IPS-20b (cell line): ENCODE measurements around the gene DIPK2B.

Experiments
- H3K27ac ChIP-seq: one replicate; pipeline ENCODE4 v1.5.1; 2013; ENCODE audit warnings: low read length
- H3K27me3 ChIP-seq: 2 replicates; pipeline ENCODE4 v1.6.1; 2013; ENCODE audit warnings: mild to moderate bottlenecking, low read length, inconsistent platforms; ENCODE audit not compliant: insufficient read depth
- H3K36me3 ChIP-seq: 2 replicates; pipeline ENCODE4 v1.6.1; 2013; ENCODE audit warnings: low read depth, mild to moderate bottlenecking, inconsistent platforms, low read length, moderate library complexity; ENCODE audit not compliant: insufficient read depth
- H3K4me1 ChIP-seq: 2 replicates; pipeline ENCODE4 v1.6.1; 2013; ENCODE audit warnings: mild to moderate bottlenecking, control low read depth, inconsistent platforms, low read length, moderate library complexity; ENCODE audit not compliant: insufficient read depth
- H3K4me3 ChIP-seq: 2 replicates; pipeline ENCODE4 v1.5.1; 2013; ENCODE audit warnings: mild to moderate bottlenecking, low read length, inconsistent platforms
- H3K9ac ChIP-seq: 2 replicates; pipeline ENCODE4 v1.6.1; 2013; ENCODE audit warnings: low read depth, mild to moderate bottlenecking, inconsistent platforms, low read length, moderate library complexity
- H3K9me3 ChIP-seq: 2 replicates; pipeline ENCODE4 v1.6.1; 2013; ENCODE audit warnings: mild to moderate bottlenecking, low read depth, low read length, inconsistent platforms; ENCODE audit not compliant: insufficient read depth

DIPK2B gene

GRCh38 chrX:45196701-45197100 lies 4.0 kb downstream of the DIPK2B start:
- no peaks in the 10 kb centered on the region; the same call in 1 of the 2 replicates for H3K4me1 ChIP-seq
- H3K9me3 ChIP-seq: no peaks in the 10 kb centered on the region
- no peak overlapping the region for H3K9ac ChIP-seq
- H3K36me3 ChIP-seq: no peaks in the 10 kb centered on the region
- H3K27ac ChIP-seq: no peak overlapping the region
- no peaks in the 10 kb centered on the region for H3K27me3 ChIP-seq
- no peak overlapping the region for H3K4me3 ChIP-seq

- no peaks in the 10 kb centered on the region; the same call in 1 of the 2 replicates for H3K4me1 ChIP-seq
- H3K36me3 ChIP-seq: no peaks in the 10 kb centered on the region
- H3K27me3 ChIP-seq: no peaks in the 10 kb centered on the region
- H3K27ac ChIP-seq: no peak overlapping the region
- H3K9me3 ChIP-seq: no peaks in the 10 kb centered on the region
- H3K4me3 ChIP-seq: no peak overlapping the region
- no peak overlapping the region for H3K9ac ChIP-seq
Observed at GRCh38 chrX:45191820-45192409, 8.8 kb downstream of the DIPK2B start.

GRCh38 chrX:45191383-45191782 lies 9.3 kb downstream of the DIPK2B start:
- Histone ChIP-seq H3K36me3 (no peaks in the 10 kb centered on the region), H3K9me3 (no peaks in the 10 kb centered on the region), H3K9ac (no peak overlapping the region), H3K27ac (no peak overlapping the region), H3K4me1 (no peaks in the 10 kb centered on the region; the same call in 1 of the 2 replicates), H3K27me3 (no peaks in the 10 kb centered on the region), H3K4me3 (no peak overlapping the region)

- Histone ChIP-seq H3K27ac (no peak overlapping the region), H3K36me3 (no peaks in the 10 kb centered on the region), H3K4me3 (no peak overlapping the region), H3K9ac (no peak overlapping the region), H3K4me1 (no peaks in the 10 kb centered on the region), H3K27me3 (no peaks in the 10 kb centered on the region), H3K9me3 (no peaks in the 10 kb centered on the region)
Observed at GRCh38 chrX:45187731-45188130, 12.9 kb downstream of the DIPK2B start.

DNA sequence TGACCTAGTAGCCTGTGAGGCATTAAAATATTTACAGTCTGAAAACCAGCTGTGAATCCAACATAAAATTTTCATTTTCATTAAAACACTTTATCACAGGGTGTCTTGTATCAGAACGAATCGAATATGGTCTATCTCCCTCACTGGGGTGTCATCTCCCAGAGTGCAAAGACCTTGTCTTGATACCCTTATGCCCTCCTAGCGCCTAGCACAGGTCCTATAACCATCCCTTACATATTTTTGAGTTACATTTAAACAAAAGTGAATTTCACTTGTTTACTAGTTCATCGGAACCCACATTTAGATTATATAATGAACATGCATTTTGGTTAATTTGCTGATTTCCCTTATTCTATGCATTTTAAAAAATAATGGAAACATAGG lies 14.0 kb downstream of the DIPK2B start:
- H3K4me3 ChIP-seq: no peak overlapping the region

GRCh38 chrX:45184211-45184610 lies 16.5 kb downstream of the DIPK2B start:
- Histone ChIP-seq H3K36me3 (no peaks in the 10 kb centered on the region), H3K4me3 (no peak overlapping the region), H3K9me3 (no peaks in the 10 kb centered on the region), H3K9ac (no peak overlapping the region), H3K27me3 (no peaks in the 10 kb centered on the region), H3K27ac (no peak overlapping the region), H3K4me1 (no peaks in the 10 kb centered on the region)

More for the DNA sequence above, 14.0 kb downstream of the DIPK2B start:
- no peaks in the 10 kb centered on the region for H3K27me3 ChIP-seq
- no peaks in the 10 kb centered on the region for H3K4me1 ChIP-seq
- no peak overlapping the region for H3K9ac ChIP-seq
- no peaks in the 10 kb centered on the region for H3K36me3 ChIP-seq
- no peak overlapping the region for H3K27ac ChIP-seq
- no peaks in the 10 kb centered on the region for H3K9me3 ChIP-seq

DNA sequence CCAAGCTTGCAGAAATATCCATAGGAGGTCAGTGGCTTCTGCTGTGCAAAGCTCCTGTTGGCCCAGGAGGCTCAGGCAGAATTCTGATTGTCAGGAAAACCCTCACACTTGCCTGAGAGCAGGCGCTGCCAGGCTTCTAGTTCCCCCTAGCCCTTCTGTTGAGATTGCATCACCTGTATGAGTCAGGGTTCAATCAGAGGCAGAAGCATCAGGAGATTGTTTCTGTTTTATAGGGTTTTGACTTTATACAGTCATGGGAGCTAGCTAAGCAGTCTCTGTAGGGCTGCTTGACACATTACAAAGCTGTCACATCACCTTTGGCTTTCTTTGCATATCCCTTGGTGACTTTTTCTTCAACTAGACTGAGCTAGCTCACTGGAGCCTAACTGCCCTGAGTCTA lies 27.8 kb downstream of the DIPK2B start:
- no peaks in the 10 kb centered on the region for H3K36me3 ChIP-seq
- no peak overlapping the region for H3K4me3 ChIP-seq
- H3K9ac ChIP-seq: no peak overlapping the region
- H3K27me3 ChIP-seq: no peaks in the 10 kb centered on the region
- no peaks in the 10 kb centered on the region for H3K4me1 ChIP-seq
- H3K27ac ChIP-seq: no peak overlapping the region
- H3K9me3 ChIP-seq: no peaks in the 10 kb centered on the region

DNA sequence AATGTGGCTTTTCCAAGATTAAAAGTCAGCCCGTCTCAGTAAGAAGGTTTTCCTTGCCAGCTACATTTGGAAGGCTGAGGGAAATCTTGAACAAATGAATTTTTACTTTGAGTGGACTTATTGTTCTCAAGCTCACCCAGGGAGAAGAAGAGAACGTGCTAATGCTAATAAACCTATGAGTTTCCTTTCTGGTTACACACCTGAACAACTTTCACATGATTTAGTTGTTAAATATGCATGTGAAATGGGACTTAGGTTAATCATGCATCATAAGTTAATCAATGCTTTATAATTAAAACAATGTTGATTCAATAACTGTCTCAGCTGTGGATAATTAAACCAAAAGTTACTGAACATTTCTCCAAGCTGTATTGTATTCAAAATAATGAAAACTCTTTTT lies 33.9 kb downstream of the DIPK2B start:
- Histone ChIP-seq H3K4me3 (no peak overlapping the region), H3K4me1 (no peaks in the 10 kb centered on the region), H3K9me3 (no peaks in the 10 kb centered on the region), H3K9ac (no peak overlapping the region), H3K27me3 (no peaks in the 10 kb centered on the region), H3K36me3 (no peaks in the 10 kb centered on the region), H3K27ac (no peak overlapping the region)

GRCh38 chrX:45165726-45166125 lies 35.0 kb downstream of the DIPK2B start:
- Histone ChIP-seq H3K36me3 (no peaks in the 10 kb centered on the region), H3K4me3 (no peak overlapping the region), H3K9me3 (no peaks in the 10 kb centered on the region), H3K4me1 (no peaks in the 10 kb centered on the region), H3K27me3 (no peaks in the 10 kb centered on the region), H3K27ac (no peak overlapping the region), H3K9ac (no peak overlapping the region)

DNA sequence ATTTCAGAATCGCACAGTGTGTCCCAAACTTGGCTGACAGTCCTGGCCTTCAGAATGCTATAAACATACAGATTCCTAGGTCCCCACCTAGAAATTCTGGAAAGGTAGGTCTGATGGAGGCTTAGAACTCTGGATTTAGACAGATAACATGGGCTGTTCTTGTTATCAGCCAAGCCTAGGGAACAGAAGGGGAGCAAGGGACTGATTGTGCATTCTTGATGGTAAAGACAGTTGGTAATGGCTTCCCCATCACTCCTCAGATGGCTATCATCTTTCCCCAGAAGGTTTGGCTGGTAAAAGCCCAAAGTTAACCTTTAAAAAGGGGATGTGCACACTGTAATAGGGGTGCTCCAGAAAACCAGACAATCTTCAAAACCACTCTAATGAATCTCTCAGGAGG lies 35.7 kb downstream of the DIPK2B start:
- Histone ChIP-seq H3K4me3 (no peak overlapping the region), H3K27ac (no peak overlapping the region), H3K36me3 (no peaks in the 10 kb centered on the region), H3K27me3 (no peaks in the 10 kb centered on the region), H3K9ac (no peak overlapping the region), H3K9me3 (no peaks in the 10 kb centered on the region), H3K4me1 (no peaks in the 10 kb centered on the region)

DNA sequence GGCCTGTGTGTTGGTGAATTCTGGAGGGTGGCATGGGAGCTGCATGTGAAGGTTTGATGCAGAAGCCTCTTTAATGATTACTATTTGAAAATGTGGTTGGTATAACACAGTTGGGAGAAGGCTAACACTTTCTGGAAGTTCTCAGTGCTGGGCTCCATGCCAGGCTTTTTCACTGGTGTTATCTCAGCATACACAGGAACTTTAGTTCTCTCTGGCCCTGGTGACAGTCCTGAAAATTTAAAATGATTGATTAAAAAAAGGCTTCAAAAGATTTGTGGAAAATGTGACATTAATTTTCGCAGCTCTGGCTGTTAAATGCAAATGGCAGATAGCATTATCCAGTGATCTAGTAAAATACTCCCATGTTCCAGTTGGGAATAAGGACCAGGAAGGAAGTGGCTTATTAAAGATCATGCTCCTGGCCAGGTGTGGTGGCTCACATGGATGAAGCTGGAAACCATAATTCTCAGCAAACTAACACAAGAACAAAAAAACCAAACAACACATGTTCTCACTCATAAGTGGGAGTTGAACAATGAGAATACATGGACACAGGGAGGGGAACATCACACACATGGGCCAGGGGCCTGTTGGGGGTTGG lies 36.6 kb downstream of the DIPK2B start:
- Histone ChIP-seq H3K9ac (no peak overlapping the region), H3K36me3 (no peaks in the 10 kb centered on the region), H3K27me3 (no peaks in the 10 kb centered on the region), H3K27ac (no peak overlapping the region), H3K4me3 (no peak overlapping the region), H3K4me1 (no peaks in the 10 kb centered on the region), H3K9me3 (no peaks in the 10 kb centered on the region)

DNA sequence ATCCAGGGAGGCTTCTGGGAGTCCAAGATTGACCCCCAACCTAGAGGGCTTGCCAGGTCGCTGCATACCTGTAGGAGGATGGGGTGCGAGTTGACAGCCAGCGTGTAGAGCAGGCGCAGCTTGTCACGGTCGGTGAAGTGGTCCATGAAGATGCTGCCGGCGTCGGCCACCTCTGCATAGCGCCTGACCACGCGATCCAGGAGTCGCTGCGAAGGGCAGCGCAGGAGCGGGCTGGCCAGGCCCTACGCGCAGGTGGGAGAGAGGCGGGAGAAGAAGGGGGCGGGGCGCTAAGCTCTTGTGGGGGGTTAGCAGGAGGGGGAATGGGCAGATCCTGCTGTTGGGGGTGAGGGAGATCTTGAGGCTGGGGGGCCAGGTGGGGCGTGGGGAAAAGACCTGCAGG lies 43.0 kb downstream of the DIPK2B start:
- Histone ChIP-seq H3K9ac (no peak overlapping the region), H3K4me3 (no peak overlapping the region), H3K9me3 (no peaks in the 10 kb centered on the region), H3K4me1 (no peaks in the 10 kb centered on the region), H3K27ac (no peak overlapping the region), H3K27me3 (no peaks in the 10 kb centered on the region), H3K36me3 (no peaks in the 10 kb centered on the region)
